ENCODE data around the gene ERFL.
"Not testable (repeated sequence)": the region's sequence is repeated elsewhere in the genome, so short reads cannot be mapped to it uniquely, and the experiment has no call there.

Gene ERFL

DNA sequence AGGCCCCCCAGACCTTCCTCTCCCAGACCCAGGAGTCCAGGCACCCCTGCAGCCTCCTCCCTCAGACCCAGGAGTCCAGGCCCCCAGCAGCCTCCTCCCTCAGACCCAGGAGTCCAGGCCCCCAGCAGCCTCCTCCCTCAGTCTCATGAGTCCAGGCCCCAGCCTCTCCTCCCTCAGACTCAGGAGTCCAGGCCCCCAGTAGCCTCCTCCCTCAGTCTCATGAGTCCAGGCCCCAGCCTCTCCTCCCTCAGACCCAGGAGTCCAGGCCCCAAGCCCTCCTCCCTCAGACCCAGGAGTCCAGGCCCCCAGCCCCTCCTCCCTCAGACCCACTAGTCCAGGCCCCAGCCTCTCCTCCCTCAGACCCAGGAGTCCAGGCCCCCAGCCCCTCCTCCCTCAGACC is 11.0 kb upstream of the ERFL start:
- DNase-seq (ENCODE audit: low spot score in 2 of 2); ATAC-seq (replicated peaks; ENCODE audit: extremely low read depth, poor library complexity, severe bottlenecking); H3K9me3 Mint-ChIP-seq; H3K4me3 Mint-ChIP-seq; H3K27ac Mint-ChIP-seq (ENCODE audit: low read depth): not testable (repeated sequence)
- Mint-ChIP-seq H3K4me1 (peaks cover 57% of the 10 kb centered on the region), H3K27me3 (peaks cover 45% of the 10 kb centered on the region), H3K36me3 (ENCODE audit: insufficient read depth) (peaks cover 12% of the 10 kb centered on the region)

DNA sequence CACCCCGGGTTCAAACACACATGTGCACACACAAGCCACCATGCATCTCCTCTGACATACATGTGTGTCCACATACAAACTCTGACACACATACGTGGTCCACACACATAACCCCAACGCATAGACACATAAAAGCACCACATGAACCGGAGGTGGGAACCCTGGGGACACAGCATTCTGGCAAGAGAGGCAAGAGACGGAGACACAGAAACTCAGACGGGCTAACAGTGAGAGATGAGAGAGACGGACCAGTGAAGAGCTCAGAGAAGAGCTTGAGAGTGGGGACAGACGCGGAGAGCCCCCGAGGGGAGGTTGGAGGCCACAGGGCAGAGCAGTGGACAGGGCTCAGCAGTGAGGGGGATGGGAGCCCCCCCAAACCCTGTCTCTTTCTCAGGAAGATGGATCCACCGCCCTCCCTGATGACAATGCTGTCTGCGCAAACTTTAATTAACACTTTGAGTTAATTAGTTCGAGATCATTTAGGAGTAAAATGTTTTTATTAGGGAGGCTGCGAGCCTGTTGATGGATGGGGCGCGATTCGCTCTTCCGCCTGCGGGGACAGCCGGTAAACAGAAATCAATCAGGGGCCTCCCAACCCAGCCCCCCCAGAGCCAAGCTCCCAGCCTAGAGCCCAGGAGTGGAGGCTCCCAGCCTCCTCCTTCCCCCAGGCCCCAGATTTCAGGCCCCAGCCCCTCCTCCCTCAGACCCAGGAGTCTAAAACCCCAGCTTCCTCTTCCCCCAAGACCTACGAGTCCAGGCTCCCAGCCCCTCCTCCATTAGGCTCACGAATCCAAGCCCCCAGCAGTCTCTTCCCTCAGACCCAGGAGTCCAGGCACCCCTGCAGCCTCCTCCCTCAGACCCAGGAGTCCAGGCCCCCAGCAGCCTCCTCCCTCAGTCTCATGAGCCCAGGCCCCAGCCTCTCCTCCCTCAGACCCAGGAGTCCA is 9.5 kb upstream of the ERFL start:
- DNase-seq (ENCODE audit: low spot score in 2 of 2) (no peak), ATAC-seq (replicated peaks; ENCODE audit: extremely low read depth, poor library complexity, severe bottlenecking) (no peak)
- no peak overlapping the region for H3K4me3 Mint-ChIP-seq
- H3K9me3 Mint-ChIP-seq = no peaks in the 10 kb centered on the region
- H3K27me3 Mint-ChIP-seq = peaks cover 40% of the 10 kb centered on the region
- peaks cover 60% of the 10 kb centered on the region for H3K4me1 Mint-ChIP-seq
- peak overlapping the region; percentile 89 for H3K27ac Mint-ChIP-seq (ENCODE audit: low read depth)
- peaks cover 14% of the 10 kb centered on the region for H3K36me3 Mint-ChIP-seq (ENCODE audit: insufficient read depth)

DNA sequence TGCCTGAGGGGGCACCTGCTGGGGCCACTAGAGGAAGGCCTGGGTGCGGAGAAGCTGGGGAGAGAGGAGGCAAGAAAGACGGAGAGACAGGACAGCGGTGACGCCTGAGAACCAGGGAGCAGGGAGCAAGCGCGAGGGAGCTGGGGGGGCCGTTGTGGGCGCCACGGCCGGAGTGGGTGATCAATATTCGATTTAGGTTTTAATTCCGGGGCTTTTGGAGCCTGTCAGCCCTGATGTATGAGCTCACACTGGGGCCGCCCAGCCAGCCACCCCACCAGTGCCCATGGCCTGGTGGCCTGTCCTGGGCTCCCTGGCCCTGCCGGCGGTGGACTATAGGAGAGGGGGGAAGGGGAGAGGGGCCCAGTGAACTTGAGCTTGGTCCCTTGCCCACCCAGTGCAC is 8.7 kb upstream of the ERFL start:
- Mint-ChIP-seq H3K36me3 (ENCODE audit: insufficient read depth) (peaks cover 14% of the 10 kb centered on the region), H3K9me3 (no peaks in the 10 kb centered on the region), H3K4me3 (peak overlapping the region; percentile 33), H3K27ac (ENCODE audit: low read depth) (peak overlapping the region; percentile 89), H3K4me1 (peaks cover 61% of the 10 kb centered on the region), H3K27me3 (peaks cover 34% of the 10 kb centered on the region)
- ATAC-seq (replicated peaks; ENCODE audit: extremely low read depth, poor library complexity, severe bottlenecking) (no peak), DNase-seq (ENCODE audit: low spot score in 2 of 2) (no peak)

DNA sequence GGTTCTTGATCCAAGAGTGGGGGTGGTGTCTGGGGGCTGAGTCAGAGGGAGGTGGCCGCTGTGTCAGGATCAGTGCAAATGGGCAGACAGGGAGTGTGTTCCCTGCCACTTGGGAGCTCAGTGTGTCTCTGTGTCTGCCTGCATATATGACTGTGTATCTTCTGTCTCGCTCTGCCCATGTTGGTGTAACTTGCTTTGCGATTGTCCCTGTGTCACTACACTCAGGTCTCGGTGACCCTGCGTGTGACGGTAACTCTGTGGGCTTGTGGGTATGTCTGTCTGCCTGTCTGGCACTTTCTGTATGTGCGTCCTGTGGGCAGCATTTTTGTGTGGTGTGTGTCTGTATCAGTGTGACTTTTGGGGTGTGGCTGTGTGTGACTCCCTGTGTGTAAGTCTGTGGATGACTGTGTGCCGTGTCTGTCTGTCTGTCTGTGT is 8.2 kb upstream of the ERFL start:
- peak; percentile 88 for ATAC-seq (replicated peaks; ENCODE audit: extremely low read depth, poor library complexity, severe bottlenecking)
- H3K27me3 Mint-ChIP-seq = peaks cover 29% of the 10 kb centered on the region
- peak overlapping the region; percentile 33 for H3K4me3 Mint-ChIP-seq
- H3K4me1 Mint-ChIP-seq = peaks cover 57% of the 10 kb centered on the region
- H3K27ac Mint-ChIP-seq (ENCODE audit: low read depth) = peak overlapping the region; percentile 89
- peaks cover 14% of the 10 kb centered on the region for H3K36me3 Mint-ChIP-seq (ENCODE audit: insufficient read depth)
- DNase-seq (ENCODE audit: low spot score in 2 of 2) = peak in 1 of 2 donors; percentile 81
- no peaks in the 10 kb centered on the region for H3K9me3 Mint-ChIP-seq

DNA sequence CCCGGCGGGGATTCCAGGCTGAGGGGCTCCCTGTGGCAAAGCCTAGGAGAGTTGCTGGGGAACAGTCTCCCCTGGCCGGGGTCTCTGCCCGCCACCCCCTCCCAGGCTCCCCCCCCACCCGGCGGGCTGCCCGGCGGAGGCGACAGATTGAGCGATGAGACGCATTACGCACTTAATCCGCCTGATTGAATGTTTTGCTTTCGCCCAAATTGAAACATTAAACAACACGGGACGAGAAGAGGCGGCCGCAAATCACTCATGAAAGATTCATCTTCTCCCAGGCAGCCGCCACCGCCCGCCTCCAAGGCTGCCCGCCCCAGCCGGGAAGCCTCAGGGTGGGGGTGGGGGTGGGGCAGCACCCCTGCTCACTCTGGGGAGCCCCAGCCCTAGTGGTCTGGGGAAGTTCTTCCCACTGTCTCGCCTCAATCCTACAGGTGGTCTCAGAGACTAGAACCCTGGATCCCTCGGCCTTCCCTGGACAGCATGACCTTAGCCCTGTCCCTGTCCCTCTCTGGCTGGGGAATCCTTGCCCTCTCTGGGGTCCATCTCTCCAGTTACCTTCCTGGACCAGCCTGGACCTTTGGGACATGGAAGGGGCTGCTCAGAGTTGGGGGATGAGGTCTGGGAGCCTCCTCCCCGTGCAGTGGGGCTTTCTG is 7.6 kb upstream of the ERFL start:
- peak overlapping the region; percentile 95 for H3K27ac Mint-ChIP-seq (ENCODE audit: low read depth)
- DNase-seq (ENCODE audit: low spot score in 2 of 2) (no peak), ATAC-seq (replicated peaks; ENCODE audit: extremely low read depth, poor library complexity, severe bottlenecking) (peak; percentile 4)
- peaks cover 52% of the 10 kb centered on the region for H3K4me1 Mint-ChIP-seq
- H3K27me3 Mint-ChIP-seq = peaks cover 23% of the 10 kb centered on the region
- peak overlapping the region; percentile 33 for H3K4me3 Mint-ChIP-seq
- no peaks in the 10 kb centered on the region for H3K9me3 Mint-ChIP-seq
- H3K36me3 Mint-ChIP-seq (ENCODE audit: insufficient read depth) = peaks cover 14% of the 10 kb centered on the region

DNA sequence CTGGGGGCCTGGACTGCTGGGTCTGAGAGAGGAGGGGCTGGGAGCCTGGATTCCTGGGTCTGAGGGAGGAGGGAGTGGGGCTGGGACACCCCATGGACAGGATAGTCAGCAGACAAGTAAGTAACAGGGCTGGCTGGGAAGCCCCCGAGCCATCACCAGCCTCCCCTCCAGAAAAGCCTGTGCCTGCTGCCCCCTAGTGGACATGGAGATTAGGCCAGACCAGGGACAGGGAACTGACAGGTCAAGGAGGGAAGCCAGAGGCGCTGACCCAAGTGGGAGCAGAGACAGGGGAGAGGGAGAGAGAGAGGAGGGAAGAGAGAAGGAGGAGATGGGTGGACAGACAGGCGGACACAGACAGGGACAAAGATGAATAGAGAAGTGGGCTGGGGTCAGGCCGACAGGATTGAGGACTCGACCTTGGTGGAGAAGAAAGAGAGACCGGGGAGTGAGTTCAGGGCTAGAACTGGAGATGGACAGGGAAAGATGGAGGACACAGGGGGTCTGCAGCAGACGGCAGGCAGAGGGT is 6.7 kb upstream of the ERFL start:
- Mint-ChIP-seq H3K4me1 (peaks cover 53% of the 10 kb centered on the region), H3K4me3 (peak overlapping the region; percentile 33), H3K27me3 (peaks cover 15% of the 10 kb centered on the region), H3K36me3 (ENCODE audit: insufficient read depth) (peaks cover 14% of the 10 kb centered on the region), H3K9me3 (no peaks in the 10 kb centered on the region), H3K27ac (ENCODE audit: low read depth) (peak overlapping the region; percentile 95)
- DNase-seq (ENCODE audit: low spot score in 2 of 2) = peak; percentile 63 to 69
- ATAC-seq (replicated peaks; ENCODE audit: extremely low read depth, poor library complexity, severe bottlenecking) = peak; percentile 20

DNA sequence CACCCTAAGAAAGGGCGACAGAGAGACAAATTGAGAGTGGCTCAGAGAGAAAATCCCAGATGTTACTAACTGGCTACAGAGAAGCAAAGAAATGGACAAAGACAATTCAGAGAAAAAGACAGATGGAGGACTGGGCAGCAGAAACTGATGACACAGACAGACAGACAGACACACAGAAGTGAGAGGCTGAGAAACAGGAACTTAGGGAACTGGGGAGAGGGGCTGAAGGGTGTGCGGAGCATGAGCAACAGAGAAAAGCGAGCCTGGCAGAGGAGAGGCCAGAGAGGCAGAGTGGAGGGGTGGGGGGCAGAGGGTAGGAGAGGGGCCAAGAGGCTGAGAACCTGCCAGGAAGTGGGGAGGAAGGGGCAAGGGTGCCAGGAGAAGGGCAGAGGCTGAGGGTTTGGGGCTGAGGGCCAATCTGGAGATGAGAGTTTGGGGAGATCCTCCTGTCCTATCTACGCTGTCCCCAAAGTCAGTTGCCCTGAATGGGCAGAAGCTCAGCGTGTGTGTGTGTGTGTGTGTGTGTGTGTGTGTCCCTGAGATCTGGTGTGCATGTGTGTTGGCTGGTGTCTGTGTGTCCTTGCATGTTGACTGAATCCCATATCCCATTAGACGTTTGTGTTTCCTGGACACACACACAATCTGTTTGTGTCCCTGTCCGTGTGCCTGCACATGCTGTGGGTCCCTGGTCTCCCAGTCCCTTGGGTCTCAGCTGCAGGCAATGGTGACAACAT is 5.6 kb upstream of the ERFL start:
- peaks cover 61% of the 10 kb centered on the region for H3K4me1 Mint-ChIP-seq
- H3K4me3 Mint-ChIP-seq = no peak overlapping the region
- peaks cover 15% of the 10 kb centered on the region for H3K27me3 Mint-ChIP-seq
- no peaks in the 10 kb centered on the region for H3K9me3 Mint-ChIP-seq
- no peak for DNase-seq (ENCODE audit: low spot score in 2 of 2)
- no peak for ATAC-seq (replicated peaks; ENCODE audit: extremely low read depth, poor library complexity, severe bottlenecking)
- H3K36me3 Mint-ChIP-seq (ENCODE audit: insufficient read depth) = peaks cover 17% of the 10 kb centered on the region
- peak overlapping the region; percentile 95 for H3K27ac Mint-ChIP-seq (ENCODE audit: low read depth)

DNA sequence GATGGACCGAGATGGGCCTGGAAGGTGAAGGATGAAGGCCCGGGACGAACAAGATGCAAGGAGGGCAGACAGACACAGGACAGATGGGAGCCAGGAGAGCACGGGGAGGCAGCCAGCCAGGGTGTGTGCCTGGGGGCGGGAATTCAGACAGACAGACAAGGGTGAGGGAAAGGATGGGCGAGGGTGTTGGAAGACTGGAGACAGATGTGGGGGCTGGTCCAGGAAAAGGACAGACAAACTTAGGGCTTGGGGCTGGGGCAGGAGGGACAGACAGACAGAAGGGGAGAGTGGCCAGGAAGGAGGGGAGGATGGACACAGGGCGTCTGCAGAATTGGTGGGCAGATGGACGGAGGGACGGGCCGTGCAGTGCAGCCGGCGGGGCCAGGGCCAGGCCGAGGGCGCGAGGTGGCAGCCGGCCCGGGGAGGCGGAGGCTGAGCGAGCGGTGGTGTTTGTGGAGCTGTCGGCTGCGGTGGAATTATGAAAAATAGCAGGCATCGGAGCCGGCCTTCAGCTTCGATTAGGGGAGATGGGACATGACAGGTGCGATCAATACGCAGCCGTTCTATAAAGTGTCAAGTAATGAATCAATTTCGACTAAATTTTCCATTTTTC is 4.6 kb upstream of the ERFL start:
- Mint-ChIP-seq H3K4me1 (peaks cover 64% of the 10 kb centered on the region), H3K27ac (ENCODE audit: low read depth) (peak overlapping the region; percentile 95)
- no peak for ATAC-seq (replicated peaks; ENCODE audit: extremely low read depth, poor library complexity, severe bottlenecking)

DNA sequence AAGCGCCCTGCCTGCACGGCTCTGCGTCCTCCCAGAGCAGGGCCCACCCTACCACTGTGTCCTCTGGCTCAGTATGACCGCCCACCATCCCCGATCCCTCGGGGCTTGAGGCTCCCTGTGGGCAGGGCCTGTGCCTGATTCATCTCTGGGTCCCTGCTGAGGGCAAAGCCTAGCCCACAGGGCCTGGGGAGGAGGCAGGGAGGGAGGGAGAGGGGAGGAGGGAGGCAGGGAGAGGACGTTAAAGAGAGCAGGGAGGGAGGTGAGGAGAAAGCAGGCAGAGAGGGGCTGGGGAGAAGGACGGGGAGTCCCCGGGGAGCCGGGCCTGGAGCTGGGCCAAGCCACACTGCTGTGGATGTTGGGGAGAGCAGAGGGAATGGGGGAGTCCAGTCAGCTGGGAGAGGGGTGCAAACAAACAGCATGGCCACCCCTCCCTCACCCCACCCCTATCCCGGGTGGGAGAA is 4.0 kb upstream of the ERFL start:
- peaks cover 20% of the 10 kb centered on the region for H3K36me3 Mint-ChIP-seq (ENCODE audit: insufficient read depth)
- peaks cover 59% of the 10 kb centered on the region for H3K4me1 Mint-ChIP-seq
- H3K9me3 Mint-ChIP-seq = no peaks in the 10 kb centered on the region
- DNase-seq (ENCODE audit: low spot score in 2 of 2) (no peak), ATAC-seq (replicated peaks; ENCODE audit: extremely low read depth, poor library complexity, severe bottlenecking) (no peak)
- H3K4me3 Mint-ChIP-seq = no peak overlapping the region
- H3K27ac Mint-ChIP-seq (ENCODE audit: low read depth) = no peak overlapping the region
- peaks cover 15% of the 10 kb centered on the region for H3K27me3 Mint-ChIP-seq

More for the DNA sequence above, 4.6 kb upstream of the ERFL start:
- Mint-ChIP-seq H3K4me3 (no peak overlapping the region), H3K27me3 (peaks cover 15% of the 10 kb centered on the region), H3K9me3 (no peaks in the 10 kb centered on the region), H3K36me3 (ENCODE audit: insufficient read depth) (peaks cover 20% of the 10 kb centered on the region)
- no peak for DNase-seq (ENCODE audit: low spot score in 2 of 2)

DNA sequence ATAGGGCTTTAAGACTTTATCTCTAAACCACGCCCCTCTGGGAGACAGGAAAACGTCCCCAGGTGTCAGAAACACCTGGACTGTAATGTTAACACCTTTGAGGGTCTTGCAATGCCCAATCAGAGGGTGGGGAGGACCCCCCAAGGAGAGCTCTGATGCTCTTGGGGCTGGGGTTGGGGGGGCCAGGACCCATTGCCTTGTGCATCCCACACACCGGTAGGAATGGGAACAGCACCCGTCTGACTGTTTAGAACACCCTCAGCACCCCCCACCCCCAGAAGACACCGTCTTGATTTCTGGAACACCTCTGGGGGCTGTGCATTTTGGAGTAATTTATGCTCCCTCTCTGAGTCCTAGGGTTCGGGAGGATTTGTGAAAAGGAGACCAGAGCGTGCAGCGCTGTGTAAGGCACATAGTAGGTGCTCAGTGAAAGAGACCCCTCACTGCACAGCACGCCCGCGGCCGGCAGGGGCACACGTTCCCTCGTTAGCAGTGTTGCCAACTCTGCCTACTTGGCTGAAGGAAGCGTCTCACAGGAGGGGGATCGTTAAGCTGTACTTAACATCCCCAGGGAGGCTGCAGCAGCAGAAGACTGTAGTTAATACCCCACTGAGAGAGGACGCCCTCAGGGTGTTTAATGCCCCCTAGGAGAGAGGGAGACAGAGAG is 2.8 kb upstream of the ERFL start:
- Mint-ChIP-seq H3K4me1 (peaks cover 49% of the 10 kb centered on the region), H3K27ac (ENCODE audit: low read depth) (no peak overlapping the region), H3K27me3 (peaks cover 15% of the 10 kb centered on the region), H3K9me3 (no peaks in the 10 kb centered on the region), H3K36me3 (ENCODE audit: insufficient read depth) (peaks cover 15% of the 10 kb centered on the region), H3K4me3 (no peak overlapping the region)
- ATAC-seq (replicated peaks; ENCODE audit: extremely low read depth, poor library complexity, severe bottlenecking) (no peak), DNase-seq (ENCODE audit: low spot score in 2 of 2) (no peak)

DNA sequence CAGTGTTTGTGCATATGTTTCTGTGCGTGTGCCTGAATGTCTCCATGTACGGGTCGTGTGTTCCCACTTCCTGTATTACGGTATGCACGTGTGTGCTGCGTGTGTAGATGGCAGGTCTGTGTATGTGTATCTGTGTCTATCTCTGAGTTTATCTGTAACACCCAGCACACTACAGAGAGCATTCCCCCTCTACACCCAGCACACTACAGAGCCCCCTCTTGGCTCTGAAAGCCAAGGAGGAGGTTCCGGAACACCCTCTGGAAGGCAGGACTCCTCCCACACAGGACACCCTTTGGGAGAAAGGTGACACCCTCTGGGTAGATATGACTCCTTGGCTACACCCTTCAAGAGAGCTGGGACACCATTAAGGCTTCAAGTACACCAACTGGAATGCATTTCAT is 2.1 kb upstream of the ERFL start:
- ATAC-seq (replicated peaks; ENCODE audit: extremely low read depth, poor library complexity, severe bottlenecking) = no peak
- Mint-ChIP-seq H3K36me3 (ENCODE audit: insufficient read depth) (peaks cover 15% of the 10 kb centered on the region), H3K27ac (ENCODE audit: low read depth) (no peak overlapping the region), H3K4me1 (peaks cover 45% of the 10 kb centered on the region), H3K27me3 (peaks cover 9% of the 10 kb centered on the region), H3K9me3 (no peaks in the 10 kb centered on the region), H3K4me3 (no peak overlapping the region)
- DNase-seq (ENCODE audit: low spot score in 2 of 2) = no peak
